ENCODE data around the gene RAB2B. TPM values are rescaled to one million over a fixed set of nuclear protein-coding genes. Genes with fewer than 3 reads are reported as not detected.

Gene RAB2B
- total RNA-seq, 1 donor from 2014 or later: 19.4 TPM

- Histone ChIP-seq H3K27me3 (no peaks in the 10 kb centered on the region), H3K4me3 (no peak overlapping the region), H3K4me1 (no peaks in the 10 kb centered on the region), H3K9me3 (no peaks in the 10 kb centered on the region), H3K36me3 (peaks cover 0 to 79% of the 10 kb centered on the region in 2 donors), H3K27ac (no peak overlapping the region)
- no peak for DNase-seq (ENCODE audit: extremely low spot score in 2 of 2)
- TF ChIP-seq CTCF (IDR thresholded peaks at IDR 0.05) (no peak), POLR2A (IDR thresholded peaks at IDR 0.05) (no peak), POLR2AphosphoS5 (IDR thresholded peaks at IDR 0.05; ENCODE audit: insufficient read depth in 1 of 2, low read depth in 1 of 2) (no peak)
- intact Hi-C loops (cut with DNase I): no loop called here
Observed at GRCh38 chr14:21419528-21419927, 57.2 kb downstream of the RAB2B start.

- TF ChIP-seq POLR2AphosphoS5 (IDR thresholded peaks at IDR 0.05; ENCODE audit: insufficient read depth in 1 of 2, low read depth in 1 of 2): no peak
- TF ChIP-seq POLR2A (IDR thresholded peaks at IDR 0.05): no peak
- TF ChIP-seq CTCF (IDR thresholded peaks at IDR 0.05): no peak
- intact Hi-C loops (cut with DNase I): no loop called here
- DNase-seq (ENCODE audit: extremely low spot score in 2 of 2): no peak
- Histone ChIP-seq H3K9me3 (no peaks in the 10 kb centered on the region), H3K27me3 (no peaks in the 10 kb centered on the region), H3K27ac (no peak overlapping the region), H3K4me1 (no peaks in the 10 kb centered on the region), H3K4me3 (no peak overlapping the region), H3K36me3 (peaks cover 0 to 81% of the 10 kb centered on the region in 2 donors)
Observed at GRCh38 chr14:21415329-21415728, 61.4 kb downstream of the RAB2B start.

- TF ChIP-seq POLR2AphosphoS5 (IDR thresholded peaks at IDR 0.05; ENCODE audit: insufficient read depth in 1 of 2, low read depth in 1 of 2) (no peak), POLR2A (IDR thresholded peaks at IDR 0.05) (no peak), CTCF (IDR thresholded peaks at IDR 0.05) (no peak)
- Histone ChIP-seq H3K4me1 (no peaks in the 10 kb centered on the region), H3K4me3 (no peak overlapping the region), H3K27me3 (no peaks in the 10 kb centered on the region), H3K36me3 (peaks cover 0 to 79% of the 10 kb centered on the region in 2 donors), H3K27ac (no peak overlapping the region), H3K9me3 (no peaks in the 10 kb centered on the region)
- no peak for DNase-seq (ENCODE audit: extremely low spot score in 2 of 2)
- intact Hi-C loops (cut with DNase I): no loop called here
Observed at GRCh38 chr14:21414137-21414631, 62.6 kb downstream of the RAB2B start.

Small RNAs within 50 kb of the gene (small RNA-seq; reads per million reads assigned to genes)
- gene RN7SL650P: not detected

Other genes with a start within 250 kb of the RAB2B start
- gene HNRNPC, start 207.5 kb downstream of the RAB2B start, total RNA-seq: 345 TPM
- gene RPGRIP1, start 196.9 kb downstream of the RAB2B start, total RNA-seq: not detected
- gene SUPT16H, start 92.9 kb downstream of the RAB2B start, total RNA-seq: 50.1 TPM
- 61.1 TPM for gene CHD8, start 20.8 kb downstream of the RAB2B start, total RNA-seq
- gene TOX4, start 236 bp upstream of the RAB2B start, total RNA-seq: 23.3 TPM
- gene METTL3, start 34.4 kb upstream of the RAB2B start, total RNA-seq: 71.5 TPM
- 9.8 TPM for gene SALL2, start 49.4 kb upstream of the RAB2B start, total RNA-seq
- gene OR10G3, start 103.1 kb upstream of the RAB2B start, total RNA-seq: not detected
- not detected for gene OR10G2, start 158.0 kb upstream of the RAB2B start, total RNA-seq
- gene OR4E2, start 176.9 kb upstream of the RAB2B start, total RNA-seq: not detected
- gene OR4E1, start 196.9 kb upstream of the RAB2B start, total RNA-seq: not detected